Vagina (tissue), 2 donors: ENCODE results near the gene IL17RC. TPM values are rescaled to one million over a fixed set of nuclear protein-coding genes. Genes with fewer than 3 reads are reported as not detected.
"Not testable (repeated sequence)": the region's sequence is repeated elsewhere in the genome, so short reads cannot be mapped to it uniquely, and the experiment has no call there.

Source experiments
- DNase-seq, 2 donors: peaks; one replicate each; pipeline ENCODE4 v3.0.0-alpha.2; 2017; ENCODE audit errors: extremely low spot score in 2 of 2
- H3K27ac ChIP-seq: fragments of 200-600 bp; sonication (generic); one replicate; pipeline ENCODE4 v1.5.1; 2019
- H3K27me3 ChIP-seq: fragments of 200-600 bp; sonication (generic); one replicate; pipeline ENCODE4 v1.5.1; 2019
- H3K36me3 ChIP-seq, 2 donors: fragments of 200-600 bp; sonication (generic); one replicate each; pipeline ENCODE4 v1.5.1; 2017 to 2019
- H3K4me1 ChIP-seq: fragments of 200-600 bp; sonication (generic); one replicate; pipeline ENCODE4 v1.5.1; 2019
- H3K4me3 ChIP-seq, 2 donors: fragments of 200-600 bp; sonication (generic); 1 replicate in 1 of 2; 2 replicates in 1 of 2; pipeline ENCODE4 v1.5.1; 2016 to 2019
- H3K9me3 ChIP-seq: fragments of 200-600 bp; sonication (generic); one replicate; pipeline ENCODE4 v1.5.1; 2019
- POLR2A ChIP-seq, 2 donors: fragments of 450-650 bp; IDR thresholded peaks; one replicate each; pipeline ENCODE4 v1.6.1; 2017; ENCODE audit warnings: antibody characterized with exemption in 2 of 2, mild to moderate bottlenecking in 2 of 2, moderate library complexity in 2 of 2
- POLR2AphosphoS5 ChIP-seq, 2 donors: sonication (generic); formaldehyde crosslinking; IDR thresholded peaks; one replicate each; pipeline ENCODE4 v1.9.0; 2017; ENCODE audit warnings: antibody characterized with exemption in 2 of 2, mild to moderate bottlenecking in 2 of 2, low read depth in 1 of 2; ENCODE audit not compliant: insufficient read depth in 1 of 2
- intact Hi-C: fragments of 100-400 bp; cut with DNase I; formaldehyde crosslinking; loops from one replicate; pipeline ENCODE4 v1.15.1; 2023
- total RNA-seq: library from RNA; depleted of rRNA; stranded (reverse); fragments of >200 nt; gene quantifications from one replicate; pipeline ENCODE4 v1.2.3, GENCODE V29; 2016
- TF ChIP-seq, protein P1 (sequence below), 3 experiments: fragments of 450-650 bp in 2 of 3; fragments of 200-600 bp in 1 of 3; sonication (generic) in 1 of 3; IDR thresholded peaks; one replicate each; pipeline ENCODE4 v1.5.1; 2017 to 2019; ENCODE audit warnings: antibody characterized with exemption in 3 of 3, mild to moderate bottlenecking in 2 of 3, moderate library complexity in 2 of 3

Gene IL17RC
- total RNA-seq, 1 donor from 2014 or later = 66.3 TPM

DNA sequence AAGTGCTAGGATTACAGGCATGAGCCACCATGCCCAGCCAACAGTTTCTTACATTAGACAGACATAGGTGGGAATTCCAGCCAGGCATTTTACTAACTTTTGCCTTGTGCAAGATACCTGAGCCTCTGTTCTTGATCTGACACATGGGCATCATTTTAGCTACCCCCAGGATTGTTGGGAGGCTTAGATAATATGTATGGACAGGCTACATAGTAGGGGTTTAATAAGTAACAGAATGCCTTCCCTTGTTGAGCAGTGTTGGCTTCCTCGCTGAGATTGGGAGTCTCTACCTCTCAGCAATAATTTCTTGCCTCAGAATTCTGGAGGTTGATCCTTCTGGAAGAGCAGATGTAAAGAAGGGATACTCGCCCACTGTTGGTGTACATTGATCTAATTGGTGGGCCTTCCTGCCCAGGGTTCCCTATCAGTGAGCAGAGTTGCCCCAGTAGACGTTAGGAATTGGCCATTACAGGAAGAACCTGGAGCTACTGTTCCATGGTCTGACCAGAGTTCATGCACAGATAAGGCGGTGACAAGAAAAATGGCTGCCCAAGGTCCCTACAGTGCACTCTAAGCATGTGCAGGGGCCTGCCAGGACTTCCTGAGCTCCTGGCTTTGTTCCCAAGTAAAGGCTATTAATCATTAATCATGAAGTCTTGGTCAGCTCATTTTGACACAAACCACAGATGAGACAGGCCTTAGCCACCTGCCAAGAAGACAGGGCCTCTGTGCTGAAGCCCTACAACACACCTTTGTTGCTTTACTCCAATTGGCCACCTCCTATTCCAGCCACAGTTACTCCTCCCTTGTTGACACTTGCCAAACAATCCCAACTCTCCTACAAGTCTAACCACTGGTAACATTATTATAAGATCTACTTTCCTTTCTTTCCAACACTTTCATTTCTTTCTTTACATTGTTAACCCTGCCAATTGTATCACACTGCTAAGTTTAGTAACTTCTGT is 19.2 kb upstream of the IL17RC start:
- Histone ChIP-seq H3K27ac (no peak overlapping the region), H3K9me3 (no peaks in the 10 kb centered on the region), H3K4me1 (peaks cover 48% of the 10 kb centered on the region), H3K27me3 (no peaks in the 10 kb centered on the region), H3K4me3 (no peak overlapping the region), H3K36me3 (peaks cover 0 to 7% of the 10 kb centered on the region in 2 donors)
- TF ChIP-seq, protein P1, sequence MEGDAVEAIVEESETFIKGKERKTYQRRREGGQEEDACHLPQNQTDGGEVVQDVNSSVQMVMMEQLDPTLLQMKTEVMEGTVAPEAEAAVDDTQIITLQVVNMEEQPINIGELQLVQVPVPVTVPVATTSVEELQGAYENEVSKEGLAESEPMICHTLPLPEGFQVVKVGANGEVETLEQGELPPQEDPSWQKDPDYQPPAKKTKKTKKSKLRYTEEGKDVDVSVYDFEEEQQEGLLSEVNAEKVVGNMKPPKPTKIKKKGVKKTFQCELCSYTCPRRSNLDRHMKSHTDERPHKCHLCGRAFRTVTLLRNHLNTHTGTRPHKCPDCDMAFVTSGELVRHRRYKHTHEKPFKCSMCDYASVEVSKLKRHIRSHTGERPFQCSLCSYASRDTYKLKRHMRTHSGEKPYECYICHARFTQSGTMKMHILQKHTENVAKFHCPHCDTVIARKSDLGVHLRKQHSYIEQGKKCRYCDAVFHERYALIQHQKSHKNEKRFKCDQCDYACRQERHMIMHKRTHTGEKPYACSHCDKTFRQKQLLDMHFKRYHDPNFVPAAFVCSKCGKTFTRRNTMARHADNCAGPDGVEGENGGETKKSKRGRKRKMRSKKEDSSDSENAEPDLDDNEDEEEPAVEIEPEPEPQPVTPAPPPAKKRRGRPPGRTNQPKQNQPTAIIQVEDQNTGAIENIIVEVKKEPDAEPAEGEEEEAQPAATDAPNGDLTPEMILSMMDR (IDR thresholded peaks at IDR 0.05) = no peak
- intact Hi-C loops = no loop called here
- no peak for DNase-seq

DNA sequence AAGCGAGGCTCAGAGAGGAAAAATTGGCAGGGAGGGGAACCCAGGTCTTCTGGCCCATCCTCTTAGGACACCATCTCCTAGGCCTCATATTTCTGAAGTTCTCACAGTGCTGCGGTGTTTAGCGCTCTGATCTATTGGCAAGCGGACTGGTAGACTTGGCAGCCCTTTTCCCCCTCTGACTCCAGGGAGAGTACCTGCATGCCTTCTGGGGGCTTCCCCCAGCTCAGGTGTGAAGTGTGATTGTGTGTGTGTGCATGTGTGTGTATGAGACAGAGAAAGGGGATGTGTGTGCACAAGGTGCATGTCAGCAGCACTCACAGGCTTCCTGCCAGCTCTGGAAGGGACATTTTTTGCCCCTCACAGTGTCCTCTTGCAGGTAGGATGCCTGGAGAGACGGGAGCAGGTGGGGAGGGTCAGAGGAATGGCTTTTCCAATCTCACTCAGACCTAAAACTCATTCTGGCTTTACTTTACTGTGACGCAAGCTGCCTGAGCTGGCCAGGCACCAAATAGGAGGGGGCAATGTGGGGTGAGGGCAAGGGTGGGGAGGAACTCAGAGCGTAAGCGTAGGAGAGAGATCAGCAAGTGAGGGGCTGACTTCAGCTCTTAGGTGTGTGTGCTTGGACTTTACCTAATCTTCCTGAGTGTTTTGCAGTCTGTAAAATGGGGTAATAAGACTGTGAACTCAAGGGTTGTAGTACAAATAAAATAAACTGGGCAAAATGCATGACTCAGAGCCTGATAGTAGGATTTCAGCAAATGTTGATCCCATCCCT is 18.2 kb upstream of the IL17RC start:
- Histone ChIP-seq H3K27ac (no peak overlapping the region), H3K9me3 (no peaks in the 10 kb centered on the region), H3K4me1 (peaks cover 48% of the 10 kb centered on the region), H3K36me3 (no peaks in the 10 kb centered on the region), H3K27me3 (no peaks in the 10 kb centered on the region), H3K4me3 (no peak overlapping the region)
- no peak for DNase-seq
- intact Hi-C loops = no loop called here
- no peak for TF ChIP-seq POLR2AphosphoS5 (IDR thresholded peaks at IDR 0.05; ENCODE audit: insufficient read depth in 1 of 2, low read depth in 1 of 2)
- TF ChIP-seq, protein P1 (IDR thresholded peaks at IDR 0.05) = no peak
- no peak for TF ChIP-seq POLR2A (IDR thresholded peaks at IDR 0.05)

DNA sequence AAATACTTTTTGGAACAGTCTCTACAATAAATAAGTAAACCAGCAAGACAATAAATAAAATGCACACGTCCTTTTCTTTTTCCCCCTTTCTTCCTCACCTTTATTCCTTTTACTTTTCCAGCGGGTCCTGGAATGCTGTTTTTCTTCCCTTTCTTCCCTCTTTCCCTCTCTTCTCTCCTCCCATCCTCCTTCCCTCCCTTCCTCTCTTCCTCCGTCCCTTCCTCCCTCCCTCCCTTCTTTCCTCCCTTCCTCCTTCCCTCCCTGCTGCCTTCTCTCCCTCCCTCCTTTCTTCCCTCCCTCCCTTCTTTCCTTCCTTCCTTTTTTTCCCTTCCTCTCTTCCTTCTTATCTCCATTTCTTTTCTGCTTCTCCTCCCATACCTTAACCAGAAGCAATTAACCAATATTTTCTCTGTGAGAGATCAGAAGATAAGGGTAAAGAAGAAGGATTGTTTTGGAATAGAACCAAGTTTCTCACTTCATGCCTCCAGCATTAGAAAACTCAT is 17.6 kb upstream of the IL17RC start:
- Histone ChIP-seq H3K9me3 (no peaks in the 10 kb centered on the region), H3K4me3 (no peak overlapping the region), H3K36me3 (no peaks in the 10 kb centered on the region), H3K27ac (no peak overlapping the region), H3K27me3 (no peaks in the 10 kb centered on the region), H3K4me1 (peaks cover 48% of the 10 kb centered on the region)
- intact Hi-C loops = no loop called here
- DNase-seq = no peak
- TF ChIP-seq POLR2A (IDR thresholded peaks at IDR 0.05) (no peak), POLR2AphosphoS5 (IDR thresholded peaks at IDR 0.05; ENCODE audit: insufficient read depth in 1 of 2, low read depth in 1 of 2) (no peak)
- TF ChIP-seq, protein P1 (IDR thresholded peaks at IDR 0.05) = no peak

DNA sequence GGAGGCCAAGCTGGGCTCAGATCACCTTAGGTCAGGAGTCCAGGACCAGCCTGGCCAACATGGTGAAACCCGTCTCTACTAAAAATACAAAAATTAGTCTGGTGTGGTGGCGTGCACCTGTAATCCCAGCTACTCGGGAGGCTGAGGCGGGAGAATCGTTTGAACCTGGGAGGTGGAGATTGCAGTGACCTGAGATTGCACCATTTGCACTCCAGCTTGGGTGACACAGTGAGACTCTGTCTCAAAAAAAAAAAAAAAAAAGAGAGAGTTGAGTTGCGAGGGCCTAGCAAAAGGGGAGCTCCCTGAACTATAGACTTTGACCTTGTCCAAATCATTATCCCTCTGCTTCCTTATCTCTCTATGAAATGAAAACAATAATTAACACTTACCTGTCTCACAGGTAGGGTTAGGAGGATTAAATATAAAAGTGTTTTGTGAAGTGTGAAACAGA is 15.9 kb upstream of the IL17RC start:
- H3K9me3 ChIP-seq, H3K27me3 ChIP-seq, intact Hi-C loops, DNase-seq, H3K27ac ChIP-seq, H3K4me3 ChIP-seq, H3K36me3 ChIP-seq: not testable (repeated sequence)
- H3K4me1 ChIP-seq = peaks cover 47% of the 10 kb centered on the region

DNA sequence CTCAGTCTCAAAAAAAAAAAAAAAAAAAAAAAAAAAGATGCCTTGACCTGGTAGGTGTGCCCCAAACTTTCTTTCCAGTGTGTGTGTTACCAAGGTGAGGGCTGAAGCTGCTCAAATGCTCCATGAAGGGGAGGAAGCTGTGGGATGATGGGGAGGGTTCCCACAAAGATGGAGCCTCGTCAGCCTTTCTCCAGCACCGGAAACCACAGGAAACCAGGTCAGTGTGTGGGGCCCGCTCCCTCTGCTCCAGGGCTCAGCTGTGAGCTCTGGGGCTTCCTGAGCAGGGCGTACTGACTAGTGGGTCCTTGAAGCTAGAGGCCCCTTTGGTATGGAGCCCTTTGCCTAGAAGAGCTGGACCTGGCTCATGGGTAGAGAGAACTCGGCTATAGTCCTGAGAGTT is 14.9 kb upstream of the IL17RC start:
- Histone ChIP-seq H3K36me3 (no peaks in the 10 kb centered on the region), H3K27me3 (no peaks in the 10 kb centered on the region), H3K4me1 (peaks cover 47% of the 10 kb centered on the region), H3K4me3 (no peak overlapping the region), H3K9me3 (no peaks in the 10 kb centered on the region), H3K27ac (peak overlapping the region; percentile 47)
- intact Hi-C loops = no loop called here
- no peak for DNase-seq
- TF ChIP-seq POLR2AphosphoS5 (IDR thresholded peaks at IDR 0.05; ENCODE audit: insufficient read depth in 1 of 2, low read depth in 1 of 2) = no peak
- TF ChIP-seq, protein P1 (IDR thresholded peaks at IDR 0.05) = no peak
- TF ChIP-seq POLR2A (IDR thresholded peaks at IDR 0.05) = no peak
